Activated CD4-positive, alpha-beta T cell treated with anti-CD3 and anti-CD28 coated beads, Interleukin-2, amount 50 U/mL, for 1 hour (primary cell): Measurements from ENCODE around the gene TNNT1.
"Not testable (repeated sequence)": the region's sequence is repeated elsewhere in the genome, so short reads cannot be mapped to it uniquely, and the experiment has no call there.

ENCODE experiments used
- DNase-seq: peaks from one replicate; pipeline ENCODE4 v3.0.0-alpha.2; 2020

The TNNT1 gene

GRCh38 chr19:55136399-55137102 is 12.5 kb downstream of the TNNT1 start:
- no peak for DNase-seq

DNA sequence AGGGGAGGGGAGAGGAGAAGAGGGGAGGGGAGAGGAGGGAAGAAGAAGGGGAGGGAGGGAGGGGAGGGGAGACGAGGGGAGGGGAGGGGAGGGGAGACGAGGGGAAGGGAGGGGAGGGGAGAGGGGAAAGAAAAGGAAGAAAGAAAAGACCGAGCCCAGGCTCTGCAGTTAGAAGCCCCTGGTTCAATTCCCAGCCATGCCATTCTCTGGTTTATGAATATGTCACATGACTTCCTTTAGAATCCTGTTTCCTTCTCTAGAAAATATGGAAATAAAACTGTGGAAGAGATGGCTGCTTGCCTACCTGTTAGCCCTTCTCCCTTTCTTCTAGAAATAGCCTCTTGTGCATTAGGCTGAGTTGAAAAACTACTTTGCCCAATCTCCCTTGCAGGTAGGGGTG is 14.3 kb downstream of the TNNT1 start:
- DNase-seq, result no peak

GRCh38 chr19:55133639-55134444 is 15.2 kb downstream of the TNNT1 start:
- no peak for DNase-seq

DNA sequence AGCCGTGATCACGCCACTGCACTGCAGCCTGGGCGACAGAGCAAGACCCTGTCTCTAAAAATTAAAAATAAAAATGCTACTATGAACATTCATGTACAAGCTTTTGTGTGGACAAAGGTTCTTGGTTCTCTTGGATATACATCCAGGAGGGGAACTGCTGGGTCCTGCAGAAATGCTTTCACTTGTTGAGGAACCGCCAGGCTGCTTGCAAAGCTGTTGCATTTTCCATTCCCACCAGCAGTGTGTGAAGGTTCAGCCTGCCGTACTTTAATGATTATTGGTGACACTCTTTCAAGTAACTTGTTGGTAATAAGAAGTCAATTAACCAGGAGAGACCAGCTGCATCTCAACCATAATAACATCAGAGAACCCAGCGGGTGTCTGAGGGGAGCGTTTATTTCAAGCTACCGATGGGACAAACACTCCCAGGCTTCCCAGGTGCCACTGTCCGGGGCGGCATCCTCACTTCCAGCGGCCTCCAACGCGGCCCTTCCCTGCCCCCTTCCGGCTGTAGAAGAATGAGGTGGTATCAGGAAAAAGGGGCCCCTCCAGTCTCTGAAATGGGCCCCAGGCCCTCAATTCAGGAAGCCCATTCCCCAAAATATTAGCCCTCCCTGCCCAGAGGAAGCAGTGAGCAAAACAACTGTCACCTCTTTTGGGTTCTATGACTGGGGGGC is 16.4 kb downstream of the TNNT1 start:
- no peak for DNase-seq

- DNase-seq, result no peak
These were observed 17.6 kb downstream of the TNNT1 start for GRCh38 chr19:55131421-55131820.

GRCh38 chr19:55119053-55119452 is 30.0 kb downstream of the TNNT1 start:
- DNase-seq, result no peak

DNA sequence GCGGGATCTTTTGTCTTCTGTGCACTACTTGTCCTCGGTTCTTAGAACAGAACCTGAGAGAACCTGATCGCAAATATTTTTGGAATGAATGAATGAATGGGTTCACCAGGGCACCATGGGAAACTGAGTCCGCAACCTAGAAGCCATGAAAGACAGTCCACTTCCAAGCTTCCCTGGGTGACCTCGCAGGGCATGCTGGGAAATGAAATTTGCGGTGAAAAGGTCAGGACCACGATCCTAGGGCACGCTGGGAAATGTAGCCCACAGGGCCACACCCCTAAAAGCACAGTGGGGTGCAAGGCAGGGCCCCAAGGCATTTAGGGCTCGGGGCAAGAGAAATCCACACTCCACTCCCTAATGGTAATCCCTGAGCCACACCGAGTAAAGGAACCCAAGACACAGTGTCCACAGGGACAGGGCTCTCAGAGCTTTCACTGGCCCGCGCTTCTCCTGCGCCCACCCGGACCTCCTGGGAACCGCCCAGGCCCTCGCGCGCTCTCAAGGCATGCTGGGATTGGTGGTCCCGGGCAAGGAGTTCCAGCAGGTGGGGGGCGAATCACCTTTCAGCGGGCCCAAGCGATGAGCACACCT is 30.5 kb downstream of the TNNT1 start:
- DNase-seq, result no peak

DNA sequence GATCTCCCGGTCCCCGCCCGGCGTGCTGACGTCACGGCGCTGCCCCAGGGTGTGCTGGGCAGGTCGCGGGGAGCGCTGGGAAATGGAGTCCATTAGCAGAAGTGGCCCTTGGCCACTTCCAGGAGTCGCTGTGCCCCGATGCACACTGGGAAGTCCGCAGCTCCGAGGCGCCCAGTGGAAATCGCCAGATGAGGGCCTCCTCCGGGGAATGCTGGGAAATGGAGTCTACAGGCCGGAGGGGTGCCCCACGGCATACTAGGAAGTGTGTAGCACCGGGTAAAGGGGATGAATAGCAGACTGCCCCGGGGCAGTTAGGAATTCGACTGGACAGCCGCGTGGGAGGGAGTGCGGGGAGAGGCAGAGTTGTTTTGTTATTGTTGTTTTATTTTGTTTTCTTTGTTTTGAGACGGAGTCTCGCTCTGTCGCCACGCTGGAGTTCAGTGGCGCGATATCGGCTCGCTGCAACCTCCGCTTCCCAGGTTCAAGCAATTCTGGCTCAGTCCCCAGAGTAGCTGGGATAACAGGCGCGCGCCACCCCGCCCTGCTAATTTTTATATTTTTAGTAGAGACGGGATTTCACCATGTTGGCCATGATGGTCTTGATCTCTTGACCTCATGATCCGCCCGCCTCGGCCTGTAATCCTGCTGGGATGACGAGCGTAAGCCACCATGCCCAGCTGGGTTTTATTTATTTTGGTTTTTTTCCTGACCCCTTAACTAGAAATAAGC is 31.2 kb downstream of the TNNT1 start:
- DNase-seq, result peak; percentile 95

DNA sequence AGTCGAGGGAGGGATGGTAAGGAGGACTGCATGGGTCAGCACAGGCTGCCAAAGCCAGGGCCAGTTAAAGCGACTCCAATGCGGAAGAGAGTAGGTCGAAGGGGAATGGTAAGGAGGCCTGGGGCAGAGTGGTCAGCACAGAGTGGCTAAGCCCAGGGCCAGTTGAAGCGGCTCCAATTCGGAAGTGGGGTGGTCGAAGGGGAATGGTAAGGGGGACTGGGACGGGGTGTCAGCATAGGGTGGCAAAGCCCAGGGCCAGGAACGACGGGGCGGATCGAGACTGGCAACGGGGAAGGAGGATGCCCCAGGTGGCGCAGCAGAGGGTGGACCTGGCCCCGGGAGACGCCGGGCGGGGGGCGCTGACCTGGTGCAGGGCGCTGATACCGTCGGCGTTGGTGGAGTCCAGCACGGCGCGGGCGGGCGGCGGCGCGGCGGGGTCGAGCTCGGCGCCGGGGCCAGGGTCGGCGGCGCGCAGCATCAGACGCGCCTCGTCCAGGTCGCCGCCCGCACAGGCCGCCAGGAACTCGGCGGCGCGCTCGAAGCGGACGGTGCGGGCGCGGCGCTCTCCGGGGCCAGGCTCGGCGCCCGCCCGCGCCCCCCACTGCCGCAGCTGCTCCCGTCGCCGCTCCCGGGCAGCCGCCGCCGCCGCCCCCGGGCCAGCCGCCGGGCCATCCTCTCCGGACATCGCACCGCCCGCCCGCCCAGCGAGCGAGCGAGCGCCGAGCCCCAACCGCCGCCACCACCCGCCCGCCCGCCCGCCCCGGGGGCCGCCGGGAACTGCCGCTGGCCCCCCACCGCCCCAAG is 31.9 kb downstream of the TNNT1 start, which contains the start of gene PPP1R12C:
Gene PPP1R12C, minus strand, starts transcription at position 779 of the 804 bp plus-strand sequence. Its CDS starts 94 bp downstream, at position 685.
- DNase-seq, result no peak

GRCh38 chr19:55116232-55116858 is 32.7 kb downstream of the TNNT1 start:
- peak; percentile 40 for DNase-seq

GRCh38 chr19:55115446-55116065 is 33.5 kb downstream of the TNNT1 start:
- no peak for DNase-seq

DNA sequence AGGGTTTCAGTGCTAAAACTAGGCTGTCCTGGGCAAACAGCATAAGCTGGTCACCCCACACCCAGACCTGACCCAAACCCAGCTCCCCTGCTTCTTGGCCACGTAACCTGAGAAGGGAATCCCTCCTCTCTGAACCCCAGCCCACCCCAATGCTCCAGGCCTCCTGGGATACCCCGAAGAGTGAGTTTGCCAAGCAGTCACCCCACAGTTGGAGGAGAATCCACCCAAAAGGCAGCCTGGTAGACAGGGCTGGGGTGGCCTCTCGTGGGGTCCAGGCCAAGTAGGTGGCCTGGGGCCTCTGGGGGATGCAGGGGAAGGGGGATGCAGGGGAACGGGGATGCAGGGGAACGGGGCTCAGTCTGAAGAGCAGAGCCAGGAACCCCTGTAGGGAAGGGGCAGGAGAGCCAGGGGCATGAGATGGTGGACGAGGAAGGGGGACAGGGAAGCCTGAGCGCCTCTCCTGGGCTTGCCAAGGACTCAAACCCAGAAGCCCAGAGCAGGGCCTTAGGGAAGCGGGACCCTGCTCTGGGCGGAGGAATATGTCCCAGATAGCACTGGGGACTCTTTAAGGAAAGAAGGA is 34.4 kb downstream of the TNNT1 start:
- no peak for DNase-seq

- no peak for DNase-seq
These were observed 35.4 kb downstream of the TNNT1 start for GRCh38 chr19:55113570-55114039.

DNA sequence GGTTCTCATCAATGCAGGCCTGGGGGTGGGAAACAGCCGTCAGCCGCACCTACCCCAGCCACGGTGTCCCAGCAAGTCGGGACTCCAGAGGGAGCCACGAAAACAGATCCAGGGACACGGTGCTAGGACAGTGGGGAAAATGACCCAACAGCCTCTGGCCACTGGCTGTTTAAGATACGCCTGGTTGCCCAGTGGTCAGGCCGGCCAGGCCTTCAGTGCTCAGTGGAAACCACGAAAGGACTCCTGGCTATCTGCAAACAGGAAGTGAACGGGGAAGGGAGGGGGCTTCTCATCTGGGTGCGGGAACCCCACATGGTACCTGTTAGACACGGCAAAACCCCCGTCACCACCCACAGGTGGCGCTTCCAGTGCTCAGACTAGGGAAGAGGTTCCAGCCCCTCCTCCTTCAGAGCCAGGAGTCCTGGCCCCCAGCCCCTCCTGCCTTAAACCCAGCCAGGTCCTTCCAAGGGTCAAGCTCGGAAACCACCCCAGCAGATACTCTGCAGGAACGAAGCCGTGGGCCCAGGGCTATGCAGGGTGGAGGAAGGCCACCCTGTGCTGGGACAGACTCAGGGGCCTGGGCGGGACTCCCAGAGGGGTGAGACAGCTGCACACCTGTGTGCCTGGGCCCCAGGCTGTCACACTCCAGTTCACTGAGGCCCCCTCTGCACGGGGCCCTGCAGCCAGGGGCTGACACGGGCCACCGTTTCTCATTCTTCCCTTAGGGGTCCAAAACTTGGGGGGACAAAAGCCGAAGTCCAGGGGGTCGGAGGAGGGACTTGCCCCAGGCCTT is 36.0 kb downstream of the TNNT1 start:
- DNase-seq, result no peak

GRCh38 chr19:55112246-55112776 is 36.7 kb downstream of the TNNT1 start:
- no peak for DNase-seq

DNA sequence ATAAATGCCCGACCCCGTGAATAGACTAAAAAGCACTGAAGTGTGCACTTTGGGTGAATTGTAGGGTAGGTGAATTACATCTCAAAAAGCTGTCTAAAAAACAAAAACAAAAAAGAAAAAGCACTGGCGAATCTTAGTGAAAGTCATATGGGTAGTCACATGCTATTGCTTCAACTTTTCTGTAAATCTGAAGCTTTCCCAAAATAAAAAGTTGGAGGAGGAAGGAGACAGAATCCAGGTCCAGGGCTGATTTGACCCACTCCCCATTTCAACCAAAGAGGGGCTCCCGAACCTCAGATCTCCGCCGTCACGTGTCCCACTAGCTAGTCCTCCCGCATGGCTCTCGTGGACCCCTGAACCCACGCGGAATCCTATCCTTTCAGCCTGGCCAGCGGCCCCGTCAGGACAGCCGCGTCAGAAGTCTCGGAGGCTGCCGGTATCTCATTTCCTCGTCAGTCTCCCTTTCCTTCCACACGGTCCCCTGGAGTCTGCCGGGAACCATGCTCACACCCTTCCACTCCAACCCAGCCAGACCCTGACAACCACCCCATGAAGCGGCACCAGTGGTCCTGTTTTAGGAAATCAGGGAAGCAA is 37.7 kb downstream of the TNNT1 start:
- no peak for DNase-seq

DNA sequence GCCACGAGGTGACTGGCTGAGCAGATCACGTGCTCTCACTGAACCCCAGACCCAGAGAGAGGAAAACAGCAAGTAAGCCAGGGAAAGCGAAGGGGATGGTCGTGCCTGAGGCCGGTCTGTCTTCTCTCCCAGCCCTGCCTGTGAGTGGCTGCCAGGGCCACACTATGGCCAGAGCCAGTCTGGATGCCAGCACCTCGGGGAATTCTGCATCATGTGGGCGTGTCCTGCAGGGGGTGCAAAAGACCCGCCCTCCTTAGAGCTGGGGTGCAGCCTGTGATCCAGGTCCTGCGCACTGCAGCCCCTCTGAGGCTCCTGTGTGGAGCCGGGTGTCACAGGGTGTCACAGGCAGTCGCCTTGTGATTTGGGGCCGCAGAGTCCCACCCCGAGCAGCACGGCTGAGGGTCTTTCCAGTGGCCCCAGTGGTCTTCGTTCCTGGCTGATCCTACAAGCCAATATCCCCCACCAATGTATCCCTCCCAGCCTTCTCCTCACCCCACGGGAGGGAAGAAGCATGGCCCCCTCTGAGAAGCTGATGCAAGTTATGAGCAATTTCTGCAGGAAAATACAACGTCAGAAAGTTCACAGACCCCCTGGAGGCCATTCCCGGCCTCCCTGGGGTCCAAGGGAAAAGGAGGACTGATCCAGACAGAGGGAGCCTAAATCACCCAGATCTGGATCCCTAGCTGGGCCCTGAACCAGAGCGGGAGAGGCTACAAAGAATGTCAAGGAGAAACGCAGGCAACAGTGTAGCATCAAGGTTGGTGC is 39.3 kb downstream of the TNNT1 start:
- no peak for DNase-seq

- not testable (repeated sequence) for DNase-seq
These were observed 41.8 kb downstream of the TNNT1 start for GRCh38 chr19:55107252-55107651.
